Mesenteric fat pad (tissue), 1 donor: ENCODE measurements around the gene P2RY2. TPM values are rescaled to one million over a fixed set of nuclear protein-coding genes. Genes with fewer than 3 reads are reported as not detected.
"Not testable (repeated sequence)": the region's sequence is repeated elsewhere in the genome, so short reads cannot be mapped to it uniquely, and the experiment has no call there.

Experiments used
- DNase-seq: peaks from one replicate; pipeline ENCODE4 v3.0.0-alpha.2; 2020; ENCODE audit warnings: low spot score
- total RNA-seq: library from RNA; stranded (reverse); fragmentation: NEBNext Ultra II Directional; extraction: Animal tissue kit (Norgen Biotek cat#: 25700); gene quantifications from one replicate; pipeline ENCODE4 v1.2.1, GENCODE V29; 2021
- donor health status: DM: yes; HTN: yes; CAD: no.

Gene P2RY2
- total RNA-seq, 1 donor from 2014 or later, result 1.4 TPM

- peak; percentile 14 for DNase-seq
Observed at GRCh38 chr11:73226297-73227006, 8.4 kb downstream of the P2RY2 start.

- DNase-seq, result peak; percentile 83
Observed at GRCh38 chr11:73227571-73228211, 9.6 kb downstream of the P2RY2 start.

- DNase-seq, result peak; percentile 45
Observed at GRCh38 chr11:73228268-73229134, 10.4 kb downstream of the P2RY2 start.

- peak; percentile 57 for DNase-seq
Observed at GRCh38 chr11:73229321-73229895, 11.3 kb downstream of the P2RY2 start.

- peak; percentile 55 for DNase-seq
Observed at GRCh38 chr11:73229896-73230875, 12.1 kb downstream of the P2RY2 start.

GRCh38 chr11:73230931-73231330 is 12.8 kb downstream of the P2RY2 start:
- DNase-seq, result peak; percentile 64

GRCh38 chr11:73232487-73232886 is 14.4 kb downstream of the P2RY2 start:
- not testable (repeated sequence) for DNase-seq

- peak; percentile 62 for DNase-seq
Observed at GRCh38 chr11:73233211-73233610, 15.1 kb downstream of the P2RY2 start.

- peak; percentile 37 for DNase-seq
Observed at GRCh38 chr11:73233692-73234470, 15.8 kb downstream of the P2RY2 start.

GRCh38 chr11:73234471-73235181 is 16.5 kb downstream of the P2RY2 start:
- DNase-seq, result no peak

- no peak for DNase-seq
Observed at GRCh38 chr11:73235236-73235786, 17.2 kb downstream of the P2RY2 start.

- DNase-seq, result no peak
Observed at GRCh38 chr11:73236205-73236765, 18.2 kb downstream of the P2RY2 start.

- no peak for DNase-seq
Observed at GRCh38 chr11:73236854-73237253, 18.8 kb downstream of the P2RY2 start.

GRCh38 chr11:73237471-73238290 is 19.6 kb downstream of the P2RY2 start:
- DNase-seq, result no peak

GRCh38 chr11:73239111-73239521 is 21.0 kb downstream of the P2RY2 start:
- no peak for DNase-seq

- DNase-seq, result no peak
Observed at GRCh38 chr11:73239571-73240189, 21.6 kb downstream of the P2RY2 start.
